RPMI7951 (cell line): ENCODE measurements around the gene TPPP2. TPM values are rescaled to one million over a fixed set of nuclear protein-coding genes. Genes with fewer than 3 reads are reported as not detected.
A peak's percentile ranks its signal among the peaks of the same experiment; 100 is the strongest.

Experiments used
- DNase-seq: peaks from one replicate; pipeline ENCODE4 v3.0.0-alpha.2; 2012; ENCODE audit warnings: low read depth
- total RNA-seq: library from RNA; depleted of rRNA; stranded (reverse); fragments of >200 nt; shearing (Covaris generic); gene quantifications from 2 replicates; pipeline ENCODE4 v1.2.3, GENCODE V29; 2014

Gene TPPP2
- total RNA-seq, 1 experiment from 2014 or later, result not detected

GRCh38 chr14:21057803-21058675, 28.0 kb downstream of the TPPP2 start, which contains the start of gene RNASE8:
RNASE8 (plus strand) TSS chr14:21057822; CDS start chr14:21057893, 71 bp downstream.
- no peak for DNase-seq

GRCh38 chr14:21058903-21059302, 28.9 kb downstream of the TPPP2 start:
- DNase-seq, result no peak

- peak; percentile 69 for DNase-seq
Observed at GRCh38 chr14:21059842-21060613, 30.0 kb downstream of the TPPP2 start.

GRCh38 chr14:21060614-21061346, 30.8 kb downstream of the TPPP2 start:
- no peak for DNase-seq

- no peak for DNase-seq
Observed at GRCh38 chr14:21061347-21061668, 31.3 kb downstream of the TPPP2 start.

GRCh38 chr14:21063479-21063878, 33.5 kb downstream of the TPPP2 start:
- DNase-seq, result peak; percentile 76

- DNase-seq, result no peak
Observed at GRCh38 chr14:21066882-21067502, 37.0 kb downstream of the TPPP2 start.

GRCh38 chr14:21068521-21069387, 38.7 kb downstream of the TPPP2 start:
- DNase-seq, result peak; percentile 56

GRCh38 chr14:21069388-21070082, 39.5 kb downstream of the TPPP2 start:
- DNase-seq, result peak; percentile 62

GRCh38 chr14:21070083-21070609, 40.1 kb downstream of the TPPP2 start, which contains the start of gene ARHGEF40:
ARHGEF40 (plus strand) TSS chr14:21070304; CDS start chr14:21070397, 93 bp downstream.
- peak; percentile 70 for DNase-seq

- DNase-seq, result peak; percentile 70
Observed at GRCh38 chr14:21070610-21071224, 40.7 kb downstream of the TPPP2 start.

GRCh38 chr14:21071225-21072030, 41.4 kb downstream of the TPPP2 start:
- peak; percentile 95 for DNase-seq

GRCh38 chr14:21072031-21072473, 42.0 kb downstream of the TPPP2 start:
- DNase-seq, result peak; percentile 72

- no peak for DNase-seq
Observed at GRCh38 chr14:21072781-21073339, 42.8 kb downstream of the TPPP2 start.

GRCh38 chr14:21073921-21074320, 43.9 kb downstream of the TPPP2 start:
- DNase-seq, result no peak

GRCh38 chr14:21074398-21075272, 44.6 kb downstream of the TPPP2 start:
- DNase-seq, result no peak
